ENCODE results near the gene TMEM184B.

DNA sequence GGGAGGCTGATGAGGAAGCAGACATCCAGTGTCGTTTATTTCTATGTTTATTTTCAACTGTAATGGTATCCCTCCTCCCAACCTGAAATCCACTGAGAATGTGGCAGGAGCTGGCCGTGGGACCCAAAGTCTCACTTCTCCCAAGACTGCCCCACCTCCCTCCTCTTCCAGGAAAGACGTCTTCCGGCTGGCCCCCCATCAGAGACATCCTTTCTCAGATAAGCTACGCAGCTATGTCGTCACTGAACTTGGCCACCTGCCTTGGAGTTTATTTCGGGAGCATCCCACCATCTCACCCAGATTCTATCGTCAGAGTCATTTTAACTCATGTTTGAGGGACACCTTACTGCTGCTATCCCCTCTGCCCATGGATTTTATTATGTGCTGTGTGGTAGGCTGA lies 13.9 kb downstream of the TMEM184B start:
- TF ChIP-seq POLR2A (IDR thresholded peaks at IDR 0.05), result no peak
- TF ChIP-seq, protein P1, sequence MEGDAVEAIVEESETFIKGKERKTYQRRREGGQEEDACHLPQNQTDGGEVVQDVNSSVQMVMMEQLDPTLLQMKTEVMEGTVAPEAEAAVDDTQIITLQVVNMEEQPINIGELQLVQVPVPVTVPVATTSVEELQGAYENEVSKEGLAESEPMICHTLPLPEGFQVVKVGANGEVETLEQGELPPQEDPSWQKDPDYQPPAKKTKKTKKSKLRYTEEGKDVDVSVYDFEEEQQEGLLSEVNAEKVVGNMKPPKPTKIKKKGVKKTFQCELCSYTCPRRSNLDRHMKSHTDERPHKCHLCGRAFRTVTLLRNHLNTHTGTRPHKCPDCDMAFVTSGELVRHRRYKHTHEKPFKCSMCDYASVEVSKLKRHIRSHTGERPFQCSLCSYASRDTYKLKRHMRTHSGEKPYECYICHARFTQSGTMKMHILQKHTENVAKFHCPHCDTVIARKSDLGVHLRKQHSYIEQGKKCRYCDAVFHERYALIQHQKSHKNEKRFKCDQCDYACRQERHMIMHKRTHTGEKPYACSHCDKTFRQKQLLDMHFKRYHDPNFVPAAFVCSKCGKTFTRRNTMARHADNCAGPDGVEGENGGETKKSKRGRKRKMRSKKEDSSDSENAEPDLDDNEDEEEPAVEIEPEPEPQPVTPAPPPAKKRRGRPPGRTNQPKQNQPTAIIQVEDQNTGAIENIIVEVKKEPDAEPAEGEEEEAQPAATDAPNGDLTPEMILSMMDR (IDR thresholded peaks at IDR 0.05), result no peak
